ENCODE measurements around the gene ACTR6. TPM values are rescaled to one million over a fixed set of nuclear protein-coding genes. Genes with fewer than 3 reads are reported as not detected.

The ACTR6 gene
- total and polyA plus RNA-seq, 9 of the 15 experiments (the other 6 are each of a cell fraction or from before 2014, with no cell fraction given) = 26.1 to 109 (median 70.9) TPM

DNA sequence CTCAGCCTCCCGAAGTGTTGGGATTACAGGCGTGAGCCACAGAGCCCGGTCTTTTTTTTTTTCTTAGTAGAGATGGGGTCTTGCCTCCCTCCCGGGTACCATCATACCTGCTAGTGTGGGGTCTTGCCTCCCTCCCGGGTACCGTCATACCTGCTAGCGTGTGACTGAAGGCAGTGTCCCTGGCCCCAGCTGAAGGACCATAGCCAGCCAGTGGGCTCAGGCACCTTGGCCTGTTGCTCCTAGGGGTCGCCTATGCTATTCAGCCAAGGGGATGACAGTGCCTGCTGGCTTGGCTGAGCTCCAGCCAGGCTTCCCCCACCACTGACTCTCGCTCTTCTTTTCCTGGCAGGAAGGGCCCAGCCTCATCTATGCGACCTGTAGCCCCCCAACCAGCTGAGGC lies 47.5 kb upstream of the ACTR6 start:
- H3K9ac ChIP-seq (ENCODE audit: insufficient read depth in 1 of 2, low read depth in 2 of 2, low read length in 2 of 2) = no peak overlapping the region; a peak in 1 of 4 replicates
- H3K9me1 ChIP-seq (ENCODE audit: control insufficient read depth, insufficient read depth, low read length) = no peaks in the 10 kb centered on the region
- CTCF ChIA-PET (ENCODE audit: low intra/inter-chr PET ratio) = no interaction called here
- no peak for ATAC-seq
- no peak overlapping the region for H3K4me3 ChIP-seq
- no TSS peak for BruUV-seq (replicated peaks)
- TF ChIP-seq IFI16 (CRISPR knock-in tag; IDR thresholded peaks at IDR 0.05) (no peak), ZNF75A (CRISPR knock-in tag; IDR thresholded peaks at IDR 0.05) (no peak), NELFE (IDR thresholded peaks at IDR 0.05; ENCODE audit: insufficient read depth, insufficient read length) (no peak), SREBF1 (IDR thresholded peaks at IDR 0.05; ENCODE audit: borderline replicate concordance, low read depth, low read length) (no peak), DDX20 (tag; IDR thresholded peaks at IDR 0.05; ENCODE audit: low read depth) (no peak), POU5F1 (IDR thresholded peaks at IDR 0.05; ENCODE audit: borderline replicate concordance, low read depth, low read length, partially characterized antibody) (no peak), OTX1 (CRISPR knock-in tag; IDR thresholded peaks at IDR 0.05) (no peak), NCOA1 (IDR thresholded peaks at IDR 0.05; ENCODE audit: low read depth) (no peak), FOSL1 (tag; conservative IDR thresholded peaks at IDR 0.05) (no peak), ZNF12 (CRISPR knock-in tag; IDR thresholded peaks at IDR 0.05) (no peak), MTA1 (IDR thresholded peaks at IDR 0.05; ENCODE audit: borderline replicate concordance) (no peak), HSF4 (CRISPR knock-in tag; IDR thresholded peaks at IDR 0.05; ENCODE audit: borderline replicate concordance) (no peak), DNMT1 (IDR thresholded peaks at IDR 0.05) (no peak), NCOA6 (IDR thresholded peaks at IDR 0.05) (no peak)
- TF ChIP-seq, protein P1, sequence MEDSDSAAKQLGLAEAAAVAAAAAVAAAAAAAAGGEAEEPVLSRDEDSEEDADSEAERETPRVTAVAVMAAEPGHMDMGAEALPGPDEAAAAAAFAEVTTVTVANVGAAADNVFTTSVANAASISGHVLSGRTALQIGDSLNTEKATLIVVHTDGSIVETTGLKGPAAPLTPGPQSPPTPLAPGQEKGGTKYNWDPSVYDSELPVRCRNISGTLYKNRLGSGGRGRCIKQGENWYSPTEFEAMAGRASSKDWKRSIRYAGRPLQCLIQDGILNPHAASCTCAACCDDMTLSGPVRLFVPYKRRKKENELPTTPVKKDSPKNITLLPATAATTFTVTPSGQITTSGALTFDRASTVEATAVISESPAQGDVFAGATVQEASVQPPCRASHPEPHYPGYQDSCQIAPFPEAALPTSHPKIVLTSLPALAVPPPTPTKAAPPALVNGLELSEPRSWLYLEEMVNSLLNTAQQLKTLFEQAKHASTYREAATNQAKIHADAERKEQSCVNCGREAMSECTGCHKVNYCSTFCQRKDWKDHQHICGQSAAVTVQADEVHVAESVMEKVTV (CRISPR knock-in tag; IDR thresholded peaks at IDR 0.05) = no peak
- TF ChIP-seq, protein P2, sequence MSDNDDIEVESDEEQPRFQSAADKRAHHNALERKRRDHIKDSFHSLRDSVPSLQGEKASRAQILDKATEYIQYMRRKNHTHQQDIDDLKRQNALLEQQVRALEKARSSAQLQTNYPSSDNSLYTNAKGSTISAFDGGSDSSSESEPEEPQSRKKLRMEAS (CRISPR knock-in tag; IDR thresholded peaks at IDR 0.05) = no peak
- TF ChIP-seq, protein P3, sequence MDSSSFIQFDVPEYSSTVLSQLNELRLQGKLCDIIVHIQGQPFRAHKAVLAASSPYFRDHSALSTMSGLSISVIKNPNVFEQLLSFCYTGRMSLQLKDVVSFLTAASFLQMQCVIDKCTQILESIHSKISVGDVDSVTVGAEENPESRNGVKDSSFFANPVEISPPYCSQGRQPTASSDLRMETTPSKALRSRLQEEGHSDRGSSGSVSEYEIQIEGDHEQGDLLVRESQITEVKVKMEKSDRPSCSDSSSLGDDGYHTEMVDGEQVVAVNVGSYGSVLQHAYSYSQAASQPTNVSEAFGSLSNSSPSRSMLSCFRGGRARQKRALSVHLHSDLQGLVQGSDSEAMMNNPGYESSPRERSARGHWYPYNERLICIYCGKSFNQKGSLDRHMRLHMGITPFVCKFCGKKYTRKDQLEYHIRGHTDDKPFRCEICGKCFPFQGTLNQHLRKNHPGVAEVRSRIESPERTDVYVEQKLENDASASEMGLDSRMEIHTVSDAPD (CRISPR knock-in tag; IDR thresholded peaks at IDR 0.05) = no peak
- TF ChIP-seq, protein P4, sequence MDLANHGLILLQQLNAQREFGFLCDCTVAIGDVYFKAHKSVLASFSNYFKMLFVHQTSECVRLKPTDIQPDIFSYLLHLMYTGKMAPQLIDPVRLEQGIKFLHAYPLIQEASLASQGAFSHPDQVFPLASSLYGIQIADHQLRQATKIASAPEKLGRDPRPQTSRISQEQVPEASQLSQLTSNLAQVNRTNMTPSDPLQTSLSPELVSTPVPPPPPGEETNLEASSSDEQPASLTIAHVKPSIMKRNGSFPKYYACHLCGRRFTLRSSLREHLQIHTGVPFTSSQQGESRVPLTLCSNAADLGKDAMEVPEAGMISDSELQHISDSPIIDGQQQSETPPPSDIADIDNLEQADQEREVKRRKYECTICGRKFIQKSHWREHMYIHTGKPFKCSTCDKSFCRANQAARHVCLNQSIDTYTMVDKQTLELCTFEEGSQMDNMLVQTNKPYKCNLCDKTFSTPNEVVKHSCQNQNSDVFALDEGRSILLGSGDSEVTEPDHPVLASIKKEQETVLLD (IDR thresholded peaks at IDR 0.05) = no peak
- TF ChIP-seq, protein P5, sequence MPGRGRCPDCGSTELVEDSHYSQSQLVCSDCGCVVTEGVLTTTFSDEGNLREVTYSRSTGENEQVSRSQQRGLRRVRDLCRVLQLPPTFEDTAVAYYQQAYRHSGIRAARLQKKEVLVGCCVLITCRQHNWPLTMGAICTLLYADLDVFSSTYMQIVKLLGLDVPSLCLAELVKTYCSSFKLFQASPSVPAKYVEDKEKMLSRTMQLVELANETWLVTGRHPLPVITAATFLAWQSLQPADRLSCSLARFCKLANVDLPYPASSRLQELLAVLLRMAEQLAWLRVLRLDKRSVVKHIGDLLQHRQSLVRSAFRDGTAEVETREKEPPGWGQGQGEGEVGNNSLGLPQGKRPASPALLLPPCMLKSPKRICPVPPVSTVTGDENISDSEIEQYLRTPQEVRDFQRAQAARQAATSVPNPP (IDR thresholded peaks at IDR 0.05; ENCODE audit: borderline replicate concordance, insufficient read depth, insufficient read length) = no peak
- no peaks in the 10 kb centered on the region for H3K4me1 ChIP-seq (replicated peaks in 1 of 2; ENCODE audit: control insufficient read depth in 2 of 2, insufficient read depth in 2 of 2, low read length in 2 of 2)
- no peak overlapping the region for H3K4me2 ChIP-seq (ENCODE audit: insufficient read depth, low read length)
- FAIRE-seq = no peak
- no peak overlapping the region for H3K27ac ChIP-seq (ENCODE audit: extremely low read depth, low read depth, low read length)
- no peak overlapping the region for H2AFZ ChIP-seq (ENCODE audit: low read depth, low read length)
- in situ Hi-C loops (cut with MboI) = no loop called here
- no peaks in the 10 kb centered on the region for H3K79me2 ChIP-seq (ENCODE audit: control insufficient read depth, insufficient read depth, low read length)
- WGBS (ENCODE audit: insufficient coverage, low coverage, missing lambda C conversion rate) = 31% methylated on average over 7 of the region's 10 CpGs
- POLR2A ChIA-PET = interaction anchor here (0.6 to 0.9 kb wide), 2 partner anchors 9 to 11 kb away, joined by 3 to 4 read pairs; no protein-coding TSS in a partner anchor
- H3K27me3 ChIP-seq (ENCODE audit: control insufficient read depth in 2 of 2, insufficient read depth in 2 of 2, low read length in 2 of 2) = peaks cover 0 to 7% of the 10 kb centered on the region in 2 experiments; a peak in 3 of 5 replicates
- no peaks in the 10 kb centered on the region for H4K20me1 ChIP-seq (replicated peaks; ENCODE audit: control insufficient read depth, insufficient read depth, low read length)
- intact Hi-C loops (cut with micrococcal nuclease) = no loop called here
- no peaks in the 10 kb centered on the region for H3K9me3 ChIP-seq (replicated peaks; ENCODE audit: control insufficient read depth, insufficient read depth, low read depth, low read length)
- no peaks in the 10 kb centered on the region for H3K36me3 ChIP-seq (ENCODE audit: control insufficient read depth, insufficient read depth, low read length)
- no peak for DNase-seq (ENCODE audit: extremely low read depth in 1 of 4, low spot score in 3 of 4)

All from K562 (cell line).